ENCODE results near the gene MTARC2.

MTARC2 gene

DNA sequence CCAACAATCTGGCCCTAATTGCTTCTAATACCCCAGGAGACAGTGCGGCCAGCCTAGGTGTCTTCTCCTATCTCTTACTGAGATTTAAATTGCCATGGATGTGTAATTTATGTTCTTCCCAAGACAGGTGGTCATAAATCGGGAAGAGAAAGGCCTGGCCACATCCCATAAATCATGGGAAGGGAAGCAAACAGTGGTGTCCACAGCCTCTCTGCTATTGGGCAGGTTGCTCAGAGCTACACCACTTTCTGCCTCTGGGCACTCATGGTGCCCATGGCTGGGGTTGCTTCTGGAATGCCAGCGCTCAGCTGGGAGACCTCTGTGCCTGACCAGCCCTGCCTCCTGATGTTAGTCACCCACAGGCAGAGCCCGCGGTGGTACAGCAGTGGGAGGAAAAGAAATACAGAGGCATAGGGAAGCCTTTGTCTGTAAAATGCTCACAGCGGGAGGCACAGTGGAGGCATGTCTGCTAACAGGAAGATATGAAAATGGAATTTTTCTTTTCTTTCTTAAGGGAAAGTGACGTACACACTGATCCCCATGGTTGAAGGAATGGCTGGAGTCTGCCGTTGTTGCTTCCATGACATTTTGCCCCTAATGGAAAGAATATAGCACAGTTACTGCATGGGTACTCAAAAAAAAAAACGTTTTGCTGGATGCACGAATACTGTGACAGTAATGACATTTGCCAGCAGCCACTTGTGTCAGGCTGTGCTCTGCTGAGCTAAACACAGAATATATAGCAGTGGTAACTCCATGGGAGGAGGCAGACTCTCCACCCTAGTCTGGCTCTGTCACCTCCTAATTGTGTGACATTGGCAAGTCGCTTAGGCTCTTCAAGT lies 60.4 kb downstream of the MTARC2 start:
- H3K4me3 ChIP-seq (ENCODE audit: low read length), result no peak overlapping the region
- H3K27me3 ChIP-seq (ENCODE audit: insufficient read depth, low read length), result no peaks in the 10 kb centered on the region
- no peak overlapping the region for H3K27ac ChIP-seq (ENCODE audit: low read length)
- H3K36me3 ChIP-seq (ENCODE audit: insufficient read depth, low read depth, low read length), result peaks cover 44% of the 10 kb centered on the region
- H3K9me3 ChIP-seq (ENCODE audit: insufficient read depth, low read depth, low read length), result no peaks in the 10 kb centered on the region
- H3K4me1 ChIP-seq (ENCODE audit: insufficient read depth, low read length), result no peaks in the 10 kb centered on the region
- no peak overlapping the region for H3K9ac ChIP-seq (ENCODE audit: low read depth, low read length)

DNA sequence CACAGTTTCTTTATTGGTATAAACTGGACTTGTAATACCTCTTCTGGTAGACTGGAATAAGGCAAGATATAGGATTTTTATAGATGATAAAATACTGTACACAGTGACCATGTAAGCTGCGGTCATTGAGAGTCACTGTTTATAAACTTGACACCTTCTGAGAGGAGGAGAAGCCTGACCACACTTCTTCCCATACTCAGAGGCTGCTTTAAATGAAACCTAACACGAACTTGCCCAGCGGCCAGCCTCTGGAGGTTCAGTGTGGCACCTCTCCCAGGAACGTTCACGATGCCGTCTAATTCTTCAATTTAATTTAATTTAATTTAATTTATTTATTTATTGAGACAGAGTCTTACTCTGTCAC lies 61.0 kb downstream of the MTARC2 start:
- Histone ChIP-seq H3K4me1 (ENCODE audit: insufficient read depth, low read length) (no peaks in the 10 kb centered on the region), H3K36me3 (ENCODE audit: insufficient read depth, low read depth, low read length) (peaks cover 47% of the 10 kb centered on the region), H3K27ac (ENCODE audit: low read length) (no peak overlapping the region)

DNA sequence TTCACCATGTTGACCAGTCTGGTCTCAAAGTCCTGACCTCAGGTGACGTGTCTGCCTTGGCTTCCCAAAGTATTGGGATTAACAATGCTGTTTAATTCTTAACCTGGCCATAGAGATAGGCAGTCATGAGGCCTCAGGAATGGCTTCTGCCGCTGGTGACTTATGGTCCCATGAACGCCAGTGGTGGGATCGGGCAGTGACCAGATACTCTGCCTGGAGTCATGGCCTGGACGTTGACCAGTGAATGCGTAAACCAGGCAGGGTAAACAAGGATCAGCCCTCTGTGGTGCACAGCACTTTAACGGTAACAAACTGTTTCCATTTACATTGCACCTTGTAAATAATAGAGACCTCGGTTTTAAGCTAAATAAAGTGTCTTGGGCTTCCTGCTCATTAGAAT lies 61.6 kb downstream of the MTARC2 start:
- no peak overlapping the region for H3K4me3 ChIP-seq (ENCODE audit: low read length)
- H3K36me3 ChIP-seq (ENCODE audit: insufficient read depth, low read depth, low read length), result peaks cover 45% of the 10 kb centered on the region
- H3K9me3 ChIP-seq (ENCODE audit: insufficient read depth, low read depth, low read length), result no peaks in the 10 kb centered on the region
- no peak overlapping the region for H3K27ac ChIP-seq (ENCODE audit: low read length)
- H3K9ac ChIP-seq (ENCODE audit: low read depth, low read length), result no peak overlapping the region
- no peaks in the 10 kb centered on the region for H3K27me3 ChIP-seq (ENCODE audit: insufficient read depth, low read length)
- no peaks in the 10 kb centered on the region for H3K4me1 ChIP-seq (ENCODE audit: insufficient read depth, low read length)

More for the DNA sequence above, 61.0 kb downstream of the MTARC2 start:
- H3K27me3 ChIP-seq (ENCODE audit: insufficient read depth, low read length), result no peaks in the 10 kb centered on the region
- no peak overlapping the region for H3K4me3 ChIP-seq (ENCODE audit: low read length)
- H3K9ac ChIP-seq (ENCODE audit: low read depth, low read length), result no peak overlapping the region
- no peaks in the 10 kb centered on the region for H3K9me3 ChIP-seq (ENCODE audit: insufficient read depth, low read depth, low read length)

DNA sequence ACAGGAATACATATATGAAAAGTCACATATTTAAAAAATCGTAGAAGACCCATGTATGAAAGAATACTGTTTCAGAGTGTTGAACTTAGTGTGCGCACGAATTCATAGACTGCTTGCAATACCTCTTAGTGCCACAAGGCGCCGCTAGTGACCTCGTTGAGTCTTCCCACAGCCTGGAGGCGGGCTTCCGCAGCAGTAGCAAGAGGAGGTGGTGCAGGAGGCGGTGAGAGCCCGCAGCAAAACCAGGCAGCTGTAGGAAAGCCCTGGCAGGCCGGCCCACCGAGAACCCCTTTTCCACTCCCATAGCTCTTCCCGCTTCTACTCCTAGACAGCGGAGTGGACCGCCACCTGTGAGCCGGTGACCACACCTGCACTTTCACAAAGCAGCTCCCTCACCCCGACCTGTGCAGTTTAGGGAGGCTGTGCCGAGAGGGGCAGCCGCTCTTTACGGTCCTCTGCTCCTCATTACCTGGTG lies 62.1 kb downstream of the MTARC2 start:
- H3K4me1 ChIP-seq (ENCODE audit: insufficient read depth, low read length), result no peaks in the 10 kb centered on the region
- H3K27ac ChIP-seq (ENCODE audit: low read length), result no peak overlapping the region
- no peak overlapping the region for H3K4me3 ChIP-seq (ENCODE audit: low read length)
- peaks cover 40% of the 10 kb centered on the region for H3K36me3 ChIP-seq (ENCODE audit: insufficient read depth, low read depth, low read length)
- no peaks in the 10 kb centered on the region for H3K27me3 ChIP-seq (ENCODE audit: insufficient read depth, low read length)
- H3K9me3 ChIP-seq (ENCODE audit: insufficient read depth, low read depth, low read length), result no peaks in the 10 kb centered on the region
- no peak overlapping the region for H3K9ac ChIP-seq (ENCODE audit: low read depth, low read length)

DNA sequence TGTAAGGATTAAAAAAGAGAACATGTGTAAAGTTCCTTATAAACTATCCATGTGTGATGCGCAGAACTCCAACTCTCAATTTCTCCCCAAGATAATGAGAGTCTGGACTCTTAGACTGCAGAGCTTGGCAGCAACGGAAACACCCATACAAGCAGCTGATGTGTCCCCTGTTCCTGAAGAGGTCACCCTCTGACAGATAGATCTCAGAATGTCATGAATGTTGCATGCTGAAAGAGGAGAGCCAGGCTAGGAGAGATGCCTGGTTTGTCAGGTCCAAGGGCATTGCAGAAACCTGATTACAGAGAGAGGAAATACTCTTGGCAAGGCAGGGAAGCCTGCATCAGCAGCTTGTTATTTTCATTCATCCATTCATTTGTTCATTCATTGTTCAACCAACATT lies 62.8 kb downstream of the MTARC2 start:
- Histone ChIP-seq H3K27ac (ENCODE audit: low read length) (no peak overlapping the region), H3K36me3 (ENCODE audit: insufficient read depth, low read depth, low read length) (peaks cover 33% of the 10 kb centered on the region; the same call in 1 of the 2 replicates), H3K9ac (ENCODE audit: low read depth, low read length) (no peak overlapping the region), H3K9me3 (ENCODE audit: insufficient read depth, low read depth, low read length) (no peaks in the 10 kb centered on the region), H3K4me1 (ENCODE audit: insufficient read depth, low read length) (no peaks in the 10 kb centered on the region), H3K27me3 (ENCODE audit: insufficient read depth, low read length) (no peaks in the 10 kb centered on the region), H3K4me3 (ENCODE audit: low read length) (no peak overlapping the region)

DNA sequence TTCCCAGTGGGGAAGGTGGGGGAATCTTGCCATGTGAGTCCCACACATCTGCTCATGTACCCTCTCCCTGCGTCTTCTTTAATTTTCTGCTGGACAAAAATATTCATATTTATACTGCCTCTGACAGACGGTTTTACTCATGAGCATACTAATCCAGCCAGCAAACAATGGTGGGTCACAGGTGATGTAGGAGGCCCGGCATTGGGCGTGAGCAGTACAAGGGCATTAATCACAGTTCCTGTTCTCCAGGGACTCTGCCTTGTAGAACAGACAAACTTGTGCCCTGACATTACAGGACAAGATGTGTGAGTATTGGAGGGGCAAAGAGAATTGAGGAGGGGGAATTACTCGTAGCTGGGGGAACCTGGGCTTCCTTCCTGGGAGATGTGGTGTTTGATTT lies 63.6 kb downstream of the MTARC2 start:
- no peaks in the 10 kb centered on the region for H3K27me3 ChIP-seq (ENCODE audit: insufficient read depth, low read length)
- H3K4me3 ChIP-seq (ENCODE audit: low read length), result no peak overlapping the region
- peaks cover 31% of the 10 kb centered on the region; the same call in 1 of the 2 replicates for H3K36me3 ChIP-seq (ENCODE audit: insufficient read depth, low read depth, low read length)
- no peak overlapping the region for H3K9ac ChIP-seq (ENCODE audit: low read depth, low read length)
- no peak overlapping the region for H3K27ac ChIP-seq (ENCODE audit: low read length)
- H3K9me3 ChIP-seq (ENCODE audit: insufficient read depth, low read depth, low read length), result no peaks in the 10 kb centered on the region
- no peaks in the 10 kb centered on the region for H3K4me1 ChIP-seq (ENCODE audit: insufficient read depth, low read length)

DNA sequence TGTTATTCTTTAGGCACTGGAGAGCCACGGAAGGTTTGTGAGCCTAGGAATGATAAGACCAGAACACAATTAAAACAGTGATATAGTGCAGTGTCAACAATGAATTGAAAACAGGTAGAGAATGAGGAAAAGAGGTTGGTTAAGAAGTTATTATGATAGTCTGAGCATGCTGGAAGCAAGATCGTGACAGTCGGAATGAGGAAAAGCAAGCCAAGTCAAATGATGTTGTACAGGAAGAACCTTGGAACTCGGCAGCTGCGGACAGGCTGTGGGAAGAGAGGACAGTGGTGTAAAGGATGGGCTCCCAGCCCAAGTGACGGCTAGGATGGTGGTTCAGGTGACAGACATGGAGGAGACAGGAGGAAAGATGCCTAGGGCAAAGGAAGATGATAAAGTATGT lies 64.2 kb downstream of the MTARC2 start:
- H3K36me3 ChIP-seq (ENCODE audit: insufficient read depth, low read depth, low read length), result peaks cover 28% of the 10 kb centered on the region; the same call in 1 of the 2 replicates
- H3K27me3 ChIP-seq (ENCODE audit: insufficient read depth, low read length), result no peaks in the 10 kb centered on the region
- H3K4me1 ChIP-seq (ENCODE audit: insufficient read depth, low read length), result no peaks in the 10 kb centered on the region

DNA sequence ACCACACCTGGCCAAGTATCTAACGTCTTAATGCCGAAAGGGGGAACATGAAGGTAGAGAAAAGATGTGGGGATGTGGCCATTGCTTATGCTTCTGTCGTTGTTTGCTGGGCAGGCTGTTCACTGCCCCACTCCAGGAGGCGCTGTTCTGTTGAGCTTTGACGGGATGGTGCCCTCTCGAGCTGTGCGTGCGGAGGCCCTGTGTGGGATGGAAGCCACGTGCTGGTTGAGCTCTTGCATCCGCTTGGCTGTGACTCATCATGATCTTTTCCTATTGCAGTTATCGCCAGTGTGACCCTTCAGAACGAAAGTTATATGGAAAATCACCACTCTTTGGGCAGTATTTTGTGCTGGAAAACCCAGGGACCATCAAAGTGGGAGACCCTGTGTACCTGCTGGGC lies 64.9 kb downstream of the MTARC2 start:
- no peaks in the 10 kb centered on the region for H3K9me3 ChIP-seq (ENCODE audit: insufficient read depth, low read depth, low read length)
- H3K4me3 ChIP-seq (ENCODE audit: low read length), result no peak overlapping the region
- no peak overlapping the region for H3K27ac ChIP-seq (ENCODE audit: low read length)
- H3K27me3 ChIP-seq (ENCODE audit: insufficient read depth, low read length), result no peaks in the 10 kb centered on the region
- peaks cover 28% of the 10 kb centered on the region; the same call in 1 of the 2 replicates for H3K36me3 ChIP-seq (ENCODE audit: insufficient read depth, low read depth, low read length)
- no peak overlapping the region for H3K9ac ChIP-seq (ENCODE audit: low read depth, low read length)
- no peaks in the 10 kb centered on the region; the same call in 1 of the 2 replicates for H3K4me1 ChIP-seq (ENCODE audit: insufficient read depth, low read length)

More for the DNA sequence above, 64.2 kb downstream of the MTARC2 start:
- Histone ChIP-seq H3K9ac (ENCODE audit: low read depth, low read length) (no peak overlapping the region), H3K9me3 (ENCODE audit: insufficient read depth, low read depth, low read length) (no peaks in the 10 kb centered on the region), H3K4me3 (ENCODE audit: low read length) (no peak overlapping the region), H3K27ac (ENCODE audit: low read length) (no peak overlapping the region)

DNA sequence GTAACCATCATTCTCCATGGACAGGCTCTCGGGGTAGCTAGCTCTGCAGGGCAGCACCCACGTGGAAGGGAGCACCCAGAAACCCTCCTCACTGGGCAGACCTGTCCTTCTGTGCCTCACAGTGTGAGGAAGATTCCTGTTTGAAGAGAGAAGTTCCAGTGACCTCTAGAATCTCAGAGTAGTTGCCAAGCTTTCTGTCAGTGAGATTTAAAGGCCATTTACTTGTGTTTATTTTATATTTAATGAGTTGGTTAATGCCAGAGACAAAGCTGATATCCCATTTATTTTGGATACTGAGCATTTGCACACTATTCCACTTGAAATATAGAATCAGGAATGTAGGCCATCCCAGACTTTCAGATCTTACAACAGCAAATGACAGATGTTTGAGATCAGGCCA lies 67.3 kb downstream of the MTARC2 start:
- no peaks in the 10 kb centered on the region for H3K9me3 ChIP-seq (ENCODE audit: insufficient read depth, low read depth, low read length)
- H3K4me1 ChIP-seq (ENCODE audit: insufficient read depth, low read length), result peaks cover 7% of the 10 kb centered on the region; the same call in 1 of the 2 replicates
- H3K4me3 ChIP-seq (ENCODE audit: low read length), result no peak overlapping the region
- no peak overlapping the region for H3K9ac ChIP-seq (ENCODE audit: low read depth, low read length)
- H3K36me3 ChIP-seq (ENCODE audit: insufficient read depth, low read depth, low read length), result peaks cover 28% of the 10 kb centered on the region; the same call in 1 of the 2 replicates
- H3K27ac ChIP-seq (ENCODE audit: low read length), result no peak overlapping the region
- H3K27me3 ChIP-seq (ENCODE audit: insufficient read depth, low read length), result no peaks in the 10 kb centered on the region

DNA sequence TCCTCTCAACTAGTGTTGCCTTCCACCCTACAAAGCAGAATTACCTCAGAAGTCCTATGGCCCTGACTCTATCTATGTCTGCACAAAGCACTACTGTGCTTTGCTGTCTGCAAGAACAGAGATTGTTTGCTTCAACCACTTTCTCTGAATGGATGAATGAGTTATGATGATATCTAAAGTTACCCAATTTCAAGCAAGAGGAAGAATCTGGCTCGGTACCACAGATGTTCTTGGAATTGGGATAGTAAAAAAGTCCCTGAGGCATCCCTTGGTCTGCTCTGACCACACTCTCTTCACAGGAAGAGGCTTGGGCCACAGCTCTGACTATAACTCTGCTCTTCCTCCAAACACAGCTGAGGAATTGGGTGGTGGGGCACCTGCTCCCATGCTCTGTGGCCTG lies 69.8 kb downstream of the MTARC2 start:
- Histone ChIP-seq H3K27me3 (ENCODE audit: insufficient read depth, low read length) (no peaks in the 10 kb centered on the region), H3K36me3 (ENCODE audit: insufficient read depth, low read depth, low read length) (peaks cover 12% of the 10 kb centered on the region; the same call in 1 of the 2 replicates), H3K27ac (ENCODE audit: low read length) (no peak overlapping the region), H3K4me3 (ENCODE audit: low read length) (no peak overlapping the region), H3K4me1 (ENCODE audit: insufficient read depth, low read length) (peaks cover 7% of the 10 kb centered on the region; the same call in 1 of the 2 replicates), H3K9ac (ENCODE audit: low read depth, low read length) (no peak overlapping the region), H3K9me3 (ENCODE audit: insufficient read depth, low read depth, low read length) (no peaks in the 10 kb centered on the region)

DNA sequence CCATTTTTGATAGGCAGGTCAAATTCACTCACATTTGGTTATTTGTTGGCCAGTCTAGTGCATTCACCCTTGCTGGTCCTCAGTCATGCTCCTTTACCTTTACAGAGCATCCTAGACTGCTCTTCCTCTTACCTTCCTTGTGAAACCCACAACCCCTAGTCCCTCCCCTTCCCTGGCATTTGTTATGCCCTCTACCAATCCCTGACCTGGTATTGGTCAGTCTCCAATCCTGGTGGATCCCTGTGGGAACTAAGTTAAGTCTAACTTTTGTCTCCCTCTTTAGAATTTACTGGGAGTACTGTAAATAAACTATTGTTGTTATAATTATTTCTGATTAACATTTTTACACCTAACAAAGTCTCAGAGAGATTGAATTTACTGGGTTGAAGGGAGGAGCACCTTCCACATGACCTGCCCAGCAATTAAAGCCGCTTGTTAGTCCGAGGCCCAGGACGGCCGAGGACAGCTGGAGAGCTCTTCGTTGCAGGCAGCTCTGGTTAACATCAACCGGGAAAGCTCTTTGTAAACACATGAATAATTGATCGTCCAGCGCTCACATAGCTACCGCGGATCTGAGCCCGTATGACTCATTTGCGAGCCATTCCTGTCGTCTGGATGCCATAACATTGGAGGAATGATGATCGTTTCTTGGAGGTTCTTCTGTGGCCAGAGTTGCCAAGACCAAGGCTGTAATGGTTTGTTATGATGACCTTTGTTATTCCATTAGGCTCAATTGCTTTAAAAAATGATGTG lies 70.5 kb downstream of the MTARC2 start:
- peaks cover 7% of the 10 kb centered on the region; the same call in 1 of the 2 replicates for H3K4me1 ChIP-seq (ENCODE audit: insufficient read depth, low read length)
- peak overlapping the region; percentile 31; the same call in 1 of the 2 replicates for H3K4me3 ChIP-seq (ENCODE audit: low read length)
- no peak overlapping the region for H3K27ac ChIP-seq (ENCODE audit: low read length)
- H3K36me3 ChIP-seq (ENCODE audit: insufficient read depth, low read depth, low read length), result peaks cover 7% of the 10 kb centered on the region; the same call in 1 of the 2 replicates
- no peak overlapping the region for H3K9ac ChIP-seq (ENCODE audit: low read depth, low read length)
- H3K9me3 ChIP-seq (ENCODE audit: insufficient read depth, low read depth, low read length), result no peaks in the 10 kb centered on the region
- H3K27me3 ChIP-seq (ENCODE audit: insufficient read depth, low read length), result no peaks in the 10 kb centered on the region
